SK-N-SH treated with all-trans-retinoic acid at 6 μM for 48 hours (cell line): Measurements from ENCODE around the gene ATL3.

ENCODE experiments used
- ARNTL ChIP-seq: fragments of 450-650 bp; formaldehyde crosslinking; IDR thresholded peaks from 2 replicates; pipeline ENCODE4 v1.5.0; 2020; ENCODE audit warnings: low read depth, mild to moderate bottlenecking, moderate library complexity, borderline replicate concordance
- BACH2 ChIP-seq: fragments of 250-450 bp; sonication (Bioruptor Pico); IDR thresholded peaks from 2 replicates; pipeline ENCODE4 v1.9.0; 2021; ENCODE audit warnings: mild to moderate bottlenecking, borderline replicate concordance
- ESRRG ChIP-seq: fragments of 250-450 bp; sonication (Bioruptor Pico); IDR thresholded peaks from 2 replicates; pipeline ENCODE4 v1.6.1; 2021; ENCODE audit warnings: mild to moderate bottlenecking
- OSR1 ChIP-seq: fragments of 250-450 bp; sonication (Bioruptor Pico); IDR thresholded peaks from 2 replicates; pipeline ENCODE4 v1.8.0; 2022; ENCODE audit warnings: moderate library complexity, mild to moderate bottlenecking, inconsistent platforms
- PATZ1 ChIP-seq: fragments of 250-450 bp; sonication (Bioruptor Pico); IDR thresholded peaks from 2 replicates; pipeline ENCODE4 v1.8.0; 2020; ENCODE audit warnings: mild to moderate bottlenecking, moderate library complexity, borderline replicate concordance
- SNAI2 ChIP-seq: fragments of 250-450 bp; sonication (Bioruptor Pico); IDR thresholded peaks from 2 replicates; pipeline ENCODE4 v1.5.0; 2020; ENCODE audit warnings: mild to moderate bottlenecking, moderate library complexity
- TOX ChIP-seq: fragments of 250-450 bp; sonication (Bioruptor Pico); IDR thresholded peaks from 2 replicates; pipeline ENCODE4 v1.8.0; 2021; ENCODE audit warnings: mild to moderate bottlenecking, moderate library complexity, borderline replicate concordance
- ZC3H10 ChIP-seq: fragments of 250-450 bp; sonication (Bioruptor Pico); IDR thresholded peaks from 2 replicates; pipeline ENCODE4 v1.5.1; 2021; ENCODE audit warnings: mild to moderate bottlenecking, moderate library complexity
- ZFP3 ChIP-seq: fragments of 250-450 bp; sonication (Bioruptor Pico); IDR thresholded peaks from 2 replicates; pipeline ENCODE4 v1.5.0; 2020; ENCODE audit warnings: mild to moderate bottlenecking, moderate library complexity
- TF ChIP-seq, protein P1 (sequence below): fragments of 250-450 bp; sonication (Bioruptor Pico); IDR thresholded peaks from 2 replicates; pipeline ENCODE4 v1.5.0; 2020; ENCODE audit warnings: mild to moderate bottlenecking, moderate library complexity
- TF ChIP-seq, protein P2 (sequence below): fragments of 250-450 bp; sonication (Bioruptor Pico); IDR thresholded peaks from 2 replicates; pipeline ENCODE4 v1.5.1; 2020; ENCODE audit warnings: low read depth, mild to moderate bottlenecking, moderate library complexity

DNA sequence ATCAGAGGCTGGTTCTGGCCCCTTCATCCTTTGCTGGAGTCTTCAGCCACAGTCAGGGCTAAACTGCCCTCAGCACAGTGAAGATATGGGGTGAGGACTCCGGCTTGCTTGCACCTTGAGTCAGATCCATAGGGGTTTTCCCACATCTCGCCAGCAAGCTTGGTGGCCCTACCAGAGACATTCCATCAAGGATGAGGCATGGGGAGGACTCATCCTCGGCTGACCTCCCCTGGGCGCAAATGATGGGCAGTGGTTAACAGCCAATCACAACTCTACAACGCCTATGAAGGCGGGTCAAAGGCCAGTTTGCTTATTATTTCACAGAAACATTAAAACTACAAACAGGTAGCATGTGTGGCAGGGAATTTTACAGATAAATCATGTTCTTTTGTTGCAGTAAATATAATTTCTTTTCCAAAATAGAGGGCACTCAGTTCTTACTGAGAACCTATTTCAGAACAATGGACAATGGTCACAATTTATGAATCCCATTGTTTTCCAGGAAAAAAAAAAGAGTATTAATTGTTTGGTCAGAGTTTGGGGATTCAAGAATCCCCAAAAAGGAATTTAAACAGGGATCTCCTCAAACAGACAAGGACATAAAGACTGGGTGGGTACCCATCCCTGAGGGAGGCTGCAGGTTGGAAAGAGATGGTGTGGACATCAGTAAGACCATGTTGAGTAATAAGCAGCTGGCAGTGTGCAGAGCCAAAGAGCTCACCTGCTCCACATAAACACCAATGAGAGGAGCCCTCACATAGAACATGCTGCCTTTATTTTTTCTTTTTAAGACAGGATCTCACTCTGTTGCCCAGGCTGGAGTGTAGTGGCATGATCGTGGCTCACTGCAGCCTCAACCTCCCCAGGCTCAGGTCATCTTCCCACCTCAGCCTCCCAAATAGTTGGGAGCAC lies 71.7 kb downstream of the ATL3 start:
- TF ChIP-seq TOX (CRISPR knock-in tag): no peak
- TF ChIP-seq ZC3H10 (CRISPR knock-in tag): no peak
- TF ChIP-seq PATZ1 (CRISPR knock-in tag): no peak
- TF ChIP-seq SNAI2 (CRISPR knock-in tag): no peak
- no peak for TF ChIP-seq BACH2 (CRISPR knock-in tag)
- TF ChIP-seq OSR1 (CRISPR knock-in tag): no peak
- no peak for TF ChIP-seq ZFP3 (CRISPR knock-in tag)
- no peak for TF ChIP-seq ARNTL (CRISPR knock-in tag)
- TF ChIP-seq, protein P1, sequence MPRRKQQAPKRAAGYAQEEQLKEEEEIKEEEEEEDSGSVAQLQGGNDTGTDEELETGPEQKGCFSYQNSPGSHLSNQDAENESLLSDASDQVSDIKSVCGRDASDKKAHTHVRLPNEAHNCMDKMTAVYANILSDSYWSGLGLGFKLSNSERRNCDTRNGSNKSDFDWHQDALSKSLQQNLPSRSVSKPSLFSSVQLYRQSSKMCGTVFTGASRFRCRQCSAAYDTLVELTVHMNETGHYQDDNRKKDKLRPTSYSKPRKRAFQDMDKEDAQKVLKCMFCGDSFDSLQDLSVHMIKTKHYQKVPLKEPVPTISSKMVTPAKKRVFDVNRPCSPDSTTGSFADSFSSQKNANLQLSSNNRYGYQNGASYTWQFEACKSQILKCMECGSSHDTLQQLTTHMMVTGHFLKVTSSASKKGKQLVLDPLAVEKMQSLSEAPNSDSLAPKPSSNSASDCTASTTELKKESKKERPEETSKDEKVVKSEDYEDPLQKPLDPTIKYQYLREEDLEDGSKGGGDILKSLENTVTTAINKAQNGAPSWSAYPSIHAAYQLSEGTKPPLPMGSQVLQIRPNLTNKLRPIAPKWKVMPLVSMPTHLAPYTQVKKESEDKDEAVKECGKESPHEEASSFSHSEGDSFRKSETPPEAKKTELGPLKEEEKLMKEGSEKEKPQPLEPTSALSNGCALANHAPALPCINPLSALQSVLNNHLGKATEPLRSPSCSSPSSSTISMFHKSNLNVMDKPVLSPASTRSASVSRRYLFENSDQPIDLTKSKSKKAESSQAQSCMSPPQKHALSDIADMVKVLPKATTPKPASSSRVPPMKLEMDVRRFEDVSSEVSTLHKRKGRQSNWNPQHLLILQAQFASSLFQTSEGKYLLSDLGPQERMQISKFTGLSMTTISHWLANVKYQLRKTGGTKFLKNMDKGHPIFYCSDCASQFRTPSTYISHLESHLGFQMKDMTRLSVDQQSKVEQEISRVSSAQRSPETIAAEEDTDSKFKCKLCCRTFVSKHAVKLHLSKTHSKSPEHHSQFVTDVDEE: no peak
- TF ChIP-seq, protein P2, sequence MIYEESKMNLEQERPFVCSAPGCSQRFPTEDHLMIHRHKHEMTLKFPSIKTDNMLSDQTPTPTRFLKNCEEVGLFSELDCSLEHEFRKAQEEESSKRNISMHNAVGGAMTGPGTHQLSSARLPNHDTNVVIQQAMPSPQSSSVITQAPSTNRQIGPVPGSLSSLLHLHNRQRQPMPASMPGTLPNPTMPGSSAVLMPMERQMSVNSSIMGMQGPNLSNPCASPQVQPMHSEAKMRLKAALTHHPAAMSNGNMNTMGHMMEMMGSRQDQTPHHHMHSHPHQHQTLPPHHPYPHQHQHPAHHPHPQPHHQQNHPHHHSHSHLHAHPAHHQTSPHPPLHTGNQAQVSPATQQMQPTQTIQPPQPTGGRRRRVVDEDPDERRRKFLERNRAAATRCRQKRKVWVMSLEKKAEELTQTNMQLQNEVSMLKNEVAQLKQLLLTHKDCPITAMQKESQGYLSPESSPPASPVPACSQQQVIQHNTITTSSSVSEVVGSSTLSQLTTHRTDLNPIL: no peak
- TF ChIP-seq ESRRG (CRISPR knock-in tag): no peak
